Suprapubic skin (tissue), 4 donors: ENCODE measurements around the gene PDZRN3. TPM values are rescaled to one million over a fixed set of nuclear protein-coding genes. Genes with fewer than 3 reads are reported as not detected.
A peak's percentile ranks its signal among the peaks of the same experiment; 100 is the strongest.

Experiments
- DNase-seq, 2 donors: peaks; one replicate each; pipeline ENCODE4 v3.0.0-alpha.2; 2019; ENCODE audit warnings: low spot score in 2 of 2
- H3K27ac ChIP-seq: fragments of 200-600 bp; sonication (generic); one replicate; pipeline ENCODE4 v1.5.1; 2019
- H3K27me3 ChIP-seq: fragments of 200-600 bp; sonication (generic); one replicate; pipeline ENCODE4 v1.5.1; 2019
- H3K36me3 ChIP-seq: fragments of 200-600 bp; sonication (generic); one replicate; pipeline ENCODE4 v1.5.1; 2019
- H3K4me1 ChIP-seq: fragments of 200-600 bp; sonication (generic); one replicate; pipeline ENCODE4 v1.5.1; 2019
- H3K4me3 ChIP-seq: fragments of 200-600 bp; sonication (generic); one replicate; pipeline ENCODE4 v1.5.1; 2019; ENCODE audit warnings: mild to moderate bottlenecking
- H3K9me3 ChIP-seq: fragments of 200-600 bp; sonication (generic); one replicate; pipeline ENCODE4 v1.5.1; 2019
- EP300 ChIP-seq: sonication (generic); formaldehyde crosslinking; IDR thresholded peaks from one replicate; pipeline ENCODE4 v1.6.1; 2017; ENCODE audit warnings: antibody characterized with exemption
- POLR2A ChIP-seq, 2 donors: fragments of 450-650 bp; IDR thresholded peaks; one replicate each; pipeline ENCODE4 v1.6.1; 2017; ENCODE audit warnings: antibody characterized with exemption in 2 of 2, mild to moderate bottlenecking in 2 of 2, moderate library complexity in 2 of 2
- POLR2AphosphoS5 ChIP-seq, 3 donors: sonication (generic); formaldehyde crosslinking; IDR thresholded peaks; one replicate each; pipeline ENCODE4 v1.6.1; 2017; ENCODE audit warnings: antibody characterized with exemption in 3 of 3
- WGBS: methylation state at CpG from one replicate; pipeline ENCODE4 v1.1.5; 2018; 5-methylcytosine and 5-hydroxymethylcytosine counted together
- total RNA-seq, 4 donors: library from RNA; depleted of rRNA; stranded (reverse); fragments of >200 nt; gene quantifications; one replicate each; pipeline ENCODE4 v1.1.0, GENCODE V29; 2016
- TF ChIP-seq, protein P1 (sequence below), 2 donors: fragments of 200-600 bp in 1 of 2; fragments of 450-650 bp in 1 of 2; sonication (generic) in 1 of 2; IDR thresholded peaks; one replicate each; pipeline ENCODE4 v1.5.1; 2016 to 2019; ENCODE audit warnings: antibody characterized with exemption in 2 of 2, mild to moderate bottlenecking in 1 of 2, moderate library complexity in 1 of 2

PDZRN3 gene
- total RNA-seq, 4 donors from 2014 or later = 9.2 to 33.3 (median 13.7) TPM

GRCh38 chr3:73502609-73503583, 121.8 kb downstream of the PDZRN3 start:
- Histone ChIP-seq H3K4me3 (no peak overlapping the region), H3K36me3 (no peaks in the 10 kb centered on the region), H3K4me1 (no peaks in the 10 kb centered on the region), H3K27ac (no peak overlapping the region), H3K27me3 (no peaks in the 10 kb centered on the region), H3K9me3 (no peaks in the 10 kb centered on the region)
- no peak for TF ChIP-seq POLR2AphosphoS5 (IDR thresholded peaks at IDR 0.05)
- TF ChIP-seq, protein P1, sequence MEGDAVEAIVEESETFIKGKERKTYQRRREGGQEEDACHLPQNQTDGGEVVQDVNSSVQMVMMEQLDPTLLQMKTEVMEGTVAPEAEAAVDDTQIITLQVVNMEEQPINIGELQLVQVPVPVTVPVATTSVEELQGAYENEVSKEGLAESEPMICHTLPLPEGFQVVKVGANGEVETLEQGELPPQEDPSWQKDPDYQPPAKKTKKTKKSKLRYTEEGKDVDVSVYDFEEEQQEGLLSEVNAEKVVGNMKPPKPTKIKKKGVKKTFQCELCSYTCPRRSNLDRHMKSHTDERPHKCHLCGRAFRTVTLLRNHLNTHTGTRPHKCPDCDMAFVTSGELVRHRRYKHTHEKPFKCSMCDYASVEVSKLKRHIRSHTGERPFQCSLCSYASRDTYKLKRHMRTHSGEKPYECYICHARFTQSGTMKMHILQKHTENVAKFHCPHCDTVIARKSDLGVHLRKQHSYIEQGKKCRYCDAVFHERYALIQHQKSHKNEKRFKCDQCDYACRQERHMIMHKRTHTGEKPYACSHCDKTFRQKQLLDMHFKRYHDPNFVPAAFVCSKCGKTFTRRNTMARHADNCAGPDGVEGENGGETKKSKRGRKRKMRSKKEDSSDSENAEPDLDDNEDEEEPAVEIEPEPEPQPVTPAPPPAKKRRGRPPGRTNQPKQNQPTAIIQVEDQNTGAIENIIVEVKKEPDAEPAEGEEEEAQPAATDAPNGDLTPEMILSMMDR (IDR thresholded peaks at IDR 0.05) = peak; percentile 70 to 77
- DNase-seq = no peak
- WGBS = 38% methylated on average over 6 of the region's 6 CpGs

GRCh38 chr3:73500321-73500720, 124.4 kb downstream of the PDZRN3 start:
- no peak overlapping the region for H3K27ac ChIP-seq
- H3K9me3 ChIP-seq = no peaks in the 10 kb centered on the region
- no peaks in the 10 kb centered on the region for H3K27me3 ChIP-seq
- no peak for DNase-seq
- H3K4me1 ChIP-seq = no peaks in the 10 kb centered on the region
- TF ChIP-seq POLR2A (IDR thresholded peaks at IDR 0.05) (no peak), POLR2AphosphoS5 (IDR thresholded peaks at IDR 0.05) (no peak), EP300 (no peak)
- TF ChIP-seq, protein P1 (IDR thresholded peaks at IDR 0.05) = no peak
- no peaks in the 10 kb centered on the region for H3K36me3 ChIP-seq
- WGBS = 86% methylated on average over 1 of the region's 1 CpG
- no peak overlapping the region for H3K4me3 ChIP-seq

- H3K4me1 ChIP-seq = no peaks in the 10 kb centered on the region
- no peak overlapping the region for H3K4me3 ChIP-seq
- H3K9me3 ChIP-seq = no peaks in the 10 kb centered on the region
- 86% methylated on average over 3 of the region's 3 CpGs for WGBS
- TF ChIP-seq POLR2A (IDR thresholded peaks at IDR 0.05) (no peak), EP300 (no peak)
- DNase-seq = no peak
- no peaks in the 10 kb centered on the region for H3K27me3 ChIP-seq
- H3K36me3 ChIP-seq = no peaks in the 10 kb centered on the region
- H3K27ac ChIP-seq = no peak overlapping the region
Observed at GRCh38 chr3:73499787-73500186, 125.0 kb downstream of the PDZRN3 start.

DNA sequence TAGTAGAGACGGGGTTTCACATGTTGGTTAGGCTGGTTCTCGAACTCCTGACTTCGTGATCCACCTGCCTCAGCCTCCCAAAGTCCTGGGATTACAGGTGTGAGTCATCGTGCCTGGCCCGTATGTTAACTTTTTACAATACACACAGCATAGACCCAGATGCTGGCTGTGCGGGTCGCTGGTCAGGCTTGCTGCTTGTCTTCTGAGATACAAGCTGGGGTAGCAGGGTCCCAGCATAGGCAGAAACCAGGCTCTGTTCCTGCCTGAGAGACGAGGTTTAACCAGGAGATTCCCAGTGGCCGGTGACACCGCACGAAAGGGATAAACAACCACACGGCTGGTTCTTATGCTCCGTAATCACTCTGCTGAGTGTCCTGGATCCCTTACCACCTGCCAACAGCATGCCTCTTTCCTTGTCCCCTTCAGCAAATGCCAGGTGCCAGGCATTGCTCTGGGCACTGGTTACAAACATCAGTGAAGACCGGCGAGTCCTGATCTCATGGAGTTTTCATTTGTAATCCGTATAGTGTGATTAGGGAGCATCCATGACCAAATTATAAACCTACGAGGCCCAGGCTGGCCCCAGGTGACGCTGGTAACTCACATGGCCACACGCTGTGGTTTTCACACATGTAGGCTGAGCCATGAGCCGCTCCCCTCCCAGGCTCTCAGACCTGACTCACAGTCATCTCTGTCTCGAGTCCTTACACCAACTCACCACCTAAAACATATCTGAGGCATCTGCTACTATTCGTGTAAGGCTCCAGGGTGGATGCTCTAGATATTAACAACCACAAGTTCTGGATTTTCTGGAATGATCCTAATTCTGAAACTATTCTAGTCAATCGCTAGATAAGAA, 125.7 kb downstream of the PDZRN3 start:
- TF ChIP-seq POLR2AphosphoS5 (IDR thresholded peaks at IDR 0.05) (no peak), POLR2A (IDR thresholded peaks at IDR 0.05) (no peak), EP300 (no peak)
- TF ChIP-seq, protein P1 (IDR thresholded peaks at IDR 0.05) = no peak
- no peak for DNase-seq
- Histone ChIP-seq H3K36me3 (no peaks in the 10 kb centered on the region), H3K27me3 (no peaks in the 10 kb centered on the region), H3K4me1 (no peaks in the 10 kb centered on the region), H3K4me3 (no peak overlapping the region), H3K27ac (no peak overlapping the region), H3K9me3 (no peaks in the 10 kb centered on the region)
- 90% methylated on average over 22 of the region's 23 CpGs for WGBS

DNA sequence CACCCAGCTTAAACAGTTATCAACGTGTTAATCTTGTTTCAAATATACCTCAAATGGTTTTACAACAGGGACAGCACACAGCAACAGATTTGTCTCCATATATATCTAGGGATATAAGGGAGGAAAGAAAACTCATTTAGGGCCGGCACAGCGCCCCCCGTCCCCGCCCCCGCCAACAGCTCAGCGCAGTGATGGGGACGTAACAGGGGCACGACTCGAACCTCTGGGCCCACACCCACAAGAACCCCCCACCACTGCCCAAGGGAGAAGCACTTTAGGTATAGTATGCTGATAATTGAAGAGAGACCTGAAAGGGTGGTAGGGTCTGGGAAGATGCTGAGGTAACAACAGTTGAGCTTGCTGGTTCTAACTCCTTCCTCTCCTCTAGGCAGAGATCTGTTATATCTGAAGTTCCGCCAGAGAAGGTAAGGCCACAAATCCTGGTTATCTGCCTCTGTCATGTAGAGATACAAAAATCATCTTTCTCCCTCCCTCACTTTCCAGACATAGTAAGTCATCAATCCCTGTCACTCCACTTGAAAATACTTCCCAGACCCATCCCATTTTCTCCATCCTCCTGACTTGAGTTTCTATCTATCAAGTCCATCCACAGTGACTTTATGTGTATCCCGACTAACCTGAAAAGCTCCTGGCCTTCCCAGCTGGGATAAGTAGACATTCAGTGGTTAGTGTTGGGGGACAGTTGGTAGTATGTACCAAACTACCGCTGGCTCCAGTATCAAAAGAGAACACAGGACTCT, 126.9 kb downstream of the PDZRN3 start:
- no peak overlapping the region for H3K4me3 ChIP-seq
- WGBS = 82% methylated on average over 13 of the region's 13 CpGs

More for the DNA sequence above, 126.9 kb downstream of the PDZRN3 start:
- Histone ChIP-seq H3K27me3 (no peaks in the 10 kb centered on the region), H3K27ac (no peak overlapping the region), H3K4me1 (no peaks in the 10 kb centered on the region), H3K9me3 (no peaks in the 10 kb centered on the region), H3K36me3 (no peaks in the 10 kb centered on the region)
- no peak for DNase-seq
- no peak for TF ChIP-seq EP300
